ENCODE measurements around the gene RAI1. TPM values are rescaled to one million over a fixed set of nuclear protein-coding genes. Genes with fewer than 3 reads are reported as not detected.

RAI1 gene
- total and polyA plus RNA-seq, 2 of the 8 experiments (the other 6 are each of a cell fraction or from before 2014, with no cell fraction given): 0.39 to 1.2 TPM

- TF ChIP-seq GTF2F1 (IDR thresholded peaks at IDR 0.05; ENCODE audit: borderline replicate concordance, low read depth, low read length) (no peak), SIRT6 (IDR thresholded peaks at IDR 0.05; ENCODE audit: low read length) (no peak), CHD1 (IDR thresholded peaks at IDR 0.05; ENCODE audit: low read depth, low read length) (no peak), RAD21 (IDR thresholded peaks at IDR 0.05 in 1 of 2, conservative IDR thresholded peaks at IDR 0.05 in 1 of 2; ENCODE audit: low read depth in 2 of 2, low read length in 2 of 2) (no peak), CEBPB (IDR thresholded peaks at IDR 0.05; ENCODE audit: low read depth, low read length) (no peak), HDAC2 (IDR thresholded peaks at IDR 0.05; ENCODE audit: borderline replicate concordance in 1 of 2, low read depth in 2 of 2, low read length in 2 of 2) (no peak), TAF7 (optimal IDR thresholded peaks at IDR 0.05; ENCODE audit: borderline replicate concordance, low read depth, low read length) (no peak)
These were observed 32.5 kb upstream of the RAI1 start (continued) for GRCh38 chr17:17648762-17649161.

Data from H1 (cell line).